LNCaP clone FGC (cell line): ENCODE results near the gene PLEKHO2.

Experiments
- DNase-seq: peaks from one replicate; pipeline ENCODE4 v3.0.0-alpha.2; 2011; ENCODE audit warnings: low read depth
- H3K4me3 ChIP-seq: 2 replicates; pipeline ENCODE4 v1.5.1; 2011; ENCODE audit warnings: mild to moderate bottlenecking, low read depth, low read length, control low read depth
- CTCF ChIP-seq: IDR thresholded peaks from 2 replicates; pipeline ENCODE4 v1.5.1; 2012; ENCODE audit warnings: mild to moderate bottlenecking; ENCODE audit not compliant: control insufficient read depth, insufficient read depth; ENCODE audit errors: extremely low read depth

Gene PLEKHO2

DNA sequence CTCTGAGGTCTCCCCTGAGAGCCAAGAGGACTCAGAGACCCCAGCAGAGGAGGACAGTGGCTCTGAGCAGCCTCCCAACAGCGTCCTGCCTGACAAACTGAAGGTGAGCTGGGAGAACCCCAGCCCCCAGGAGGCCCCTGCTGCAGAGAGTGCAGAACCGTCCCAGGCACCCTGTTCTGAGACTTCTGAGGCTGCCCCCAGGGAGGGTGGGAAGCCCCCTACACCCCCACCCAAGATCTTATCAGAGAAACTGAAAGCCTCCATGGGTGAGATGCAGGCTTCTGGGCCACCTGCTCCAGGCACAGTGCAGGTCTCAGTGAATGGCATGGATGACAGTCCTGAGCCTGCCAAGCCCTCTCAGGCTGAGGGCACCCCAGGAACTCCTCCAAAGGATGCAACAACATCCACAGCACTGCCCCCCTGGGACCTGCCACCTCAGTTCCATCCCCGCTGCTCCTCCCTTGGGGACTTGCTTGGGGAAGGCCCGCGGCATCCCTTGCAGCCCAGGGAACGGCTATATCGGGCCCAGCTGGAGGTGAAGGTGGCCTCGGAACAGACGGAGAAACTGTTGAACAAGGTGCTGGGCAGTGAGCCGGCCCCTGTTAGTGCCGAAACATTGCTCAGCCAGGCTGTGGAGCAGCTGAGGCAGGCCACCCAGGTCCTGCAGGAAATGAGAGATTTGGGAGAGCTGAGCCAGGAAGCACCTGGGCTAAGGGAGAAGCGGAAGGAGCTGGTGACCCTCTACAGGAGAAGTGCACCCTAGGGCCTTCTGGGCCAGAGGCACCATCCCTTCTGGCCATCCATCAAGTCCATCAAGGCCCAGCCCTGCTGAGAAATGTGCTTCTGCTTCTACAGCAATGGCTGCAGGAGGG, 23.6 kb downstream of the PLEKHO2 start:
- no peak overlapping the region for H3K4me3 ChIP-seq
- no peak for DNase-seq
- no peak for TF ChIP-seq CTCF

DNA sequence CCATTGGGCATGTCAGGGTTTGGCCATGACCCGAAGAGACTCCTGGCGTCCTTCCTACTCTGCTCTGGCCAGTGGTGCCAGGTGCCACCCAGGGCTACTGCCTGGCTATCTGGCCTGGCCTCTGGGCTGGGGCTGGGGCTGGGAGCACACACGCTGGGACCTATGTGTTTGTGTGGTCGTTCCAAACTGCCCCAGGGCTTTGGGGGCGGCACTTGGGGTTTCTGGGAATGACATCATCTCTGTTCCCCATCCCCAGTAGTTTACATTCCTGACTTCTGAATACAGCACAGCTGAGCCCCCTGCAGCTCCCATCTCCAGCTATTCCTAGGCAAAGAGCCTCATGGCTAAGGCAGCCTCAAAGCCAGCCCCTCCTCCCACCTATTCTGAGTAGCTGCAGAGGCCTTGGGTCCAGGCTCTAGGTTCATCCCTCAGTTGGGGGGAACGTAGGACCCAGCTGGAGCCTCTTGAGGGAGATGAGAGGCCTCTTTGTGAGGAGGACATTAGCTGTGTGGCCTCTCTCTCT, 24.3 kb downstream of the PLEKHO2 start:
- no peak for TF ChIP-seq CTCF
- DNase-seq, result no peak
- H3K4me3 ChIP-seq, result no peak overlapping the region

- no peak for DNase-seq
- no peak for TF ChIP-seq CTCF
- H3K4me3 ChIP-seq, result no peak overlapping the region
Measured at GRCh38 chr15:64869501-64869900, 27.8 kb downstream of the PLEKHO2 start.

DNA sequence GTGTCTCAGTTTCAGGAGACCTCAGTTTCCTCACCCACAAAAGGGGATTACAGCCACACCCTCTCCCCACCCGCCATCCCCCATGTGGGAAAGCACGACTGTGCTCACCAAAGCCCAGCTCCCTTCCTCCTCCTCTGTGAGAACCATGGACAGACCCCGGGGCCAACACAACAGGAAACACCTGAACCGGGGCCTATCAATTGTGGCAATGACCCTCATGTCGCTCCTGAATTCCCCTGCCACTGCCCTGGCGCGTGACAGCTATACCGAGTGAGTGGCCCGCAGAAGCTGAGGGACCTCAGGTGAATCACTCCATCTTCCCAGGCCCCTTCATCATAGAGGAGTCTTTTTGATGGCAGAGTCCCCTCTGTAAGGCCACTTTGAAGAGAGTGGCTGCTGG, 28.6 kb downstream of the PLEKHO2 start:
- DNase-seq, result no peak

DNA sequence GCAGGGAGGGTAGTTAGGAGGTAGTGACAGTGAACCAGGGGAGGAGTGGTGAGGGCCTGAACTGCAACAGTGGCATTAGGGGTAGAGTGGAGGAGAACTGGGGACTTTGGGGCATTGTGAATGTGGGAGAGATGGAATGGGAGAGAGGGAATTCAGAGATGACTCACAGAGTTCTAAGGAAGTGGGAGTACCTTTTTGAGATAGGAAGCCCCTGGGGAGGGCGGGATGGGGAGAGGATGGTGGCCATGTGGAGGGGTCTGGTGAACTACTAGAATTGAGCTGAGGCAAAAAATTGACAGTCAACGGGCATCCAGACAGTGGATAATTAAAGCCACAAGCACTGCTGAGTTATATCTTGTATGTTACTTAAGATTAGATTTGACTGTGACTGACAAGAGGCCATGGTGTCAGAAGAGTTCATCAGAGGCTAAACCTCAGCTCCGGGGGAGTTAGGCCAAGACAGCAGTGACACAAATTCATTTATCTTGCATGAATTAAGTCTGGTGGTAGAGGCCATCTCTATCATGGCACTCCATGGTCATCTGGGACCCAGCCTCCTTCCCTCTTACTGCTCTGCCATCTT, 34.0 kb downstream of the PLEKHO2 start:
- TF ChIP-seq CTCF, result no peak
- H3K4me3 ChIP-seq, result no peak overlapping the region
- DNase-seq, result no peak

More for the DNA sequence above, 28.6 kb downstream of the PLEKHO2 start:
- no peak for TF ChIP-seq CTCF
- no peak overlapping the region for H3K4me3 ChIP-seq

GRCh38 chr15:64877435-64877834, 35.7 kb downstream of the PLEKHO2 start:
- no peak overlapping the region for H3K4me3 ChIP-seq
- peak; percentile 21 for DNase-seq
- TF ChIP-seq CTCF, result no peak
